Activated naive CD8-positive, alpha-beta T cell treated with anti-CD3 and anti-CD28 coated beads, Interleukin-2, amount 50 U/mL, for 24 hours (primary cell): ENCODE results near the gene OCLN.
A peak's percentile ranks its signal among the peaks of the same experiment; 100 is the strongest.
"Not testable (repeated sequence)": the region's sequence is repeated elsewhere in the genome, so short reads cannot be mapped to it uniquely, and the experiment has no call there.

Experiments used
- ATAC-seq: fragments of 150-1000 bp; cut with Tn5 transposase; one replicate; pipeline ENCODE4 v1.10.0; 2021
- DNase-seq: peaks from one replicate; pipeline ENCODE4 v3.0.0; 2021
- H3K27ac Mint-ChIP-seq: one replicate; pipeline ENCODE4 v1.8.0; 2021; ENCODE audit warnings: mild to moderate bottlenecking, mixed read lengths
- H3K27me3 Mint-ChIP-seq: one replicate; pipeline ENCODE4 v1.8.0; 2021; ENCODE audit warnings: mixed read lengths
- H3K36me3 Mint-ChIP-seq: one replicate; pipeline ENCODE4 v1.8.0; 2021; ENCODE audit warnings: low read depth, mixed read lengths
- H3K4me1 Mint-ChIP-seq: one replicate; pipeline ENCODE4 v1.8.0; 2021; ENCODE audit warnings: mixed read lengths
- H3K4me3 Mint-ChIP-seq: one replicate; pipeline ENCODE4 v1.8.0; 2021; ENCODE audit warnings: mild to moderate bottlenecking, moderate library complexity, mixed read lengths
- H3K9me3 Mint-ChIP-seq: one replicate; pipeline ENCODE4 v1.8.0; 2021; ENCODE audit warnings: mixed read lengths

OCLN gene

GRCh38 chr5:69502767-69503488, 10.3 kb downstream of the OCLN start:
- H3K27ac Mint-ChIP-seq: no peak overlapping the region
- DNase-seq: no peak
- no peak overlapping the region for H3K4me3 Mint-ChIP-seq
- H3K36me3 Mint-ChIP-seq: no peaks in the 10 kb centered on the region
- H3K27me3 Mint-ChIP-seq: peaks cover 18% of the 10 kb centered on the region
- peak; percentile 36 for ATAC-seq
- H3K9me3 Mint-ChIP-seq: no peaks in the 10 kb centered on the region
- no peaks in the 10 kb centered on the region for H3K4me1 Mint-ChIP-seq

- DNase-seq (no peak), ATAC-seq (no peak)
- Mint-ChIP-seq H3K9me3 (no peaks in the 10 kb centered on the region), H3K4me1 (no peaks in the 10 kb centered on the region), H3K36me3 (no peaks in the 10 kb centered on the region), H3K27ac (no peak overlapping the region), H3K27me3 (peaks cover 13% of the 10 kb centered on the region), H3K4me3 (no peak overlapping the region)
Observed at GRCh38 chr5:69504036-69504435, 11.4 kb downstream of the OCLN start.

- ATAC-seq: no peak
- no peak overlapping the region for H3K4me3 Mint-ChIP-seq
- no peak for DNase-seq
- no peaks in the 10 kb centered on the region for H3K9me3 Mint-ChIP-seq
- H3K27me3 Mint-ChIP-seq: peaks cover 12% of the 10 kb centered on the region
- no peak overlapping the region for H3K27ac Mint-ChIP-seq
- H3K36me3 Mint-ChIP-seq: no peaks in the 10 kb centered on the region
- H3K4me1 Mint-ChIP-seq: no peaks in the 10 kb centered on the region
Observed at GRCh38 chr5:69505306-69505705, 12.7 kb downstream of the OCLN start.

GRCh38 chr5:69509212-69509611, 16.6 kb downstream of the OCLN start:
- Mint-ChIP-seq H3K27ac (no peak overlapping the region), H3K36me3 (no peaks in the 10 kb centered on the region), H3K4me1 (no peaks in the 10 kb centered on the region), H3K4me3 (no peak overlapping the region), H3K9me3 (no peaks in the 10 kb centered on the region), H3K27me3 (peaks cover 2% of the 10 kb centered on the region)
- ATAC-seq: no peak
- no peak for DNase-seq

GRCh38 chr5:69510694-69511093, 18.1 kb downstream of the OCLN start:
- H3K27me3 Mint-ChIP-seq: no peaks in the 10 kb centered on the region
- ATAC-seq: no peak
- no peaks in the 10 kb centered on the region for H3K9me3 Mint-ChIP-seq

GRCh38 chr5:69512740-69513260, 20.2 kb downstream of the OCLN start:
- Mint-ChIP-seq H3K36me3 (no peaks in the 10 kb centered on the region), H3K4me3 (no peak overlapping the region), H3K27me3 (no peaks in the 10 kb centered on the region), H3K4me1 (no peaks in the 10 kb centered on the region), H3K27ac (no peak overlapping the region), H3K9me3 (no peaks in the 10 kb centered on the region)
- no peak for DNase-seq
- ATAC-seq: no peak

More at GRCh38 chr5:69510694-69511093, 18.1 kb downstream of the OCLN start:
- H3K27ac Mint-ChIP-seq: no peak overlapping the region
- no peaks in the 10 kb centered on the region for H3K4me1 Mint-ChIP-seq
- H3K4me3 Mint-ChIP-seq: no peak overlapping the region
- no peaks in the 10 kb centered on the region for H3K36me3 Mint-ChIP-seq
- no peak for DNase-seq

GRCh38 chr5:69515570-69515969, 23.0 kb downstream of the OCLN start:
- not testable (repeated sequence) for H3K9me3 Mint-ChIP-seq, DNase-seq, ATAC-seq, H3K4me3 Mint-ChIP-seq, H3K4me1 Mint-ChIP-seq, H3K36me3 Mint-ChIP-seq, H3K27ac Mint-ChIP-seq, H3K27me3 Mint-ChIP-seq

- H3K4me3 Mint-ChIP-seq: no peak overlapping the region
- DNase-seq (no peak), ATAC-seq (no peak)
- H3K27ac Mint-ChIP-seq: no peak overlapping the region
- H3K9me3 Mint-ChIP-seq: no peaks in the 10 kb centered on the region
- no peaks in the 10 kb centered on the region for H3K4me1 Mint-ChIP-seq
- no peaks in the 10 kb centered on the region for H3K27me3 Mint-ChIP-seq
- H3K36me3 Mint-ChIP-seq: no peaks in the 10 kb centered on the region
Observed at GRCh38 chr5:69516769-69517168, 24.2 kb downstream of the OCLN start.

- Mint-ChIP-seq H3K27ac (no peak overlapping the region), H3K27me3 (no peaks in the 10 kb centered on the region), H3K4me1 (no peaks in the 10 kb centered on the region), H3K4me3 (no peak overlapping the region), H3K36me3 (no peaks in the 10 kb centered on the region), H3K9me3 (no peaks in the 10 kb centered on the region)
- DNase-seq: no peak
- no peak for ATAC-seq
Observed at GRCh38 chr5:69517763-69518212, 25.2 kb downstream of the OCLN start.

GRCh38 chr5:69519285-69519684, 26.7 kb downstream of the OCLN start:
- DNase-seq: no peak
- Mint-ChIP-seq H3K36me3 (no peaks in the 10 kb centered on the region), H3K9me3 (no peaks in the 10 kb centered on the region), H3K27ac (no peak overlapping the region), H3K4me3 (no peak overlapping the region), H3K4me1 (no peaks in the 10 kb centered on the region), H3K27me3 (no peaks in the 10 kb centered on the region)
- ATAC-seq: no peak

- H3K27ac Mint-ChIP-seq: no peak overlapping the region
- ATAC-seq (no peak), DNase-seq (no peak)
- no peaks in the 10 kb centered on the region for H3K4me1 Mint-ChIP-seq
- H3K4me3 Mint-ChIP-seq: no peak overlapping the region
- no peaks in the 10 kb centered on the region for H3K9me3 Mint-ChIP-seq
- H3K27me3 Mint-ChIP-seq: no peaks in the 10 kb centered on the region
- no peaks in the 10 kb centered on the region for H3K36me3 Mint-ChIP-seq
Observed at GRCh38 chr5:69522035-69522434, 29.4 kb downstream of the OCLN start.

GRCh38 chr5:69525490-69525889, 32.9 kb downstream of the OCLN start:
- ATAC-seq: no peak
- no peak overlapping the region for H3K27ac Mint-ChIP-seq
- H3K27me3 Mint-ChIP-seq: peaks cover 3% of the 10 kb centered on the region
- H3K9me3 Mint-ChIP-seq: no peaks in the 10 kb centered on the region
- no peaks in the 10 kb centered on the region for H3K4me1 Mint-ChIP-seq
- no peak overlapping the region for H3K4me3 Mint-ChIP-seq
- no peak for DNase-seq
- H3K36me3 Mint-ChIP-seq: no peaks in the 10 kb centered on the region

GRCh38 chr5:69526660-69527059, 34.1 kb downstream of the OCLN start:
- ATAC-seq (no peak), DNase-seq (no peak)
- Mint-ChIP-seq H3K36me3 (no peaks in the 10 kb centered on the region), H3K4me3 (no peak overlapping the region), H3K9me3 (no peaks in the 10 kb centered on the region), H3K27me3 (peaks cover 7% of the 10 kb centered on the region), H3K27ac (no peak overlapping the region), H3K4me1 (no peaks in the 10 kb centered on the region)

- Mint-ChIP-seq H3K27ac (no peak overlapping the region), H3K4me1 (no peaks in the 10 kb centered on the region), H3K27me3 (peaks cover 9% of the 10 kb centered on the region), H3K4me3 (no peak overlapping the region), H3K36me3 (no peaks in the 10 kb centered on the region), H3K9me3 (no peaks in the 10 kb centered on the region)
- ATAC-seq (no peak), DNase-seq (no peak)
Observed at GRCh38 chr5:69527128-69527770, 34.7 kb downstream of the OCLN start.

- H3K27ac Mint-ChIP-seq: no peak overlapping the region
- ATAC-seq (no peak), DNase-seq (no peak)
- H3K4me3 Mint-ChIP-seq: no peak overlapping the region
- no peaks in the 10 kb centered on the region for H3K4me1 Mint-ChIP-seq
- peaks cover 11% of the 10 kb centered on the region for H3K27me3 Mint-ChIP-seq
- no peaks in the 10 kb centered on the region for H3K9me3 Mint-ChIP-seq
- H3K36me3 Mint-ChIP-seq: no peaks in the 10 kb centered on the region
Observed at GRCh38 chr5:69528035-69528434, 35.4 kb downstream of the OCLN start.
